ENCODE measurements around the gene TSHZ3.

Gene TSHZ3

GRCh38 chr19:31386806-31387205, 37.6 kb upstream of the TSHZ3 start:
- no peak overlapping the region for H3K27ac ChIP-seq
- TF ChIP-seq, protein P1, sequence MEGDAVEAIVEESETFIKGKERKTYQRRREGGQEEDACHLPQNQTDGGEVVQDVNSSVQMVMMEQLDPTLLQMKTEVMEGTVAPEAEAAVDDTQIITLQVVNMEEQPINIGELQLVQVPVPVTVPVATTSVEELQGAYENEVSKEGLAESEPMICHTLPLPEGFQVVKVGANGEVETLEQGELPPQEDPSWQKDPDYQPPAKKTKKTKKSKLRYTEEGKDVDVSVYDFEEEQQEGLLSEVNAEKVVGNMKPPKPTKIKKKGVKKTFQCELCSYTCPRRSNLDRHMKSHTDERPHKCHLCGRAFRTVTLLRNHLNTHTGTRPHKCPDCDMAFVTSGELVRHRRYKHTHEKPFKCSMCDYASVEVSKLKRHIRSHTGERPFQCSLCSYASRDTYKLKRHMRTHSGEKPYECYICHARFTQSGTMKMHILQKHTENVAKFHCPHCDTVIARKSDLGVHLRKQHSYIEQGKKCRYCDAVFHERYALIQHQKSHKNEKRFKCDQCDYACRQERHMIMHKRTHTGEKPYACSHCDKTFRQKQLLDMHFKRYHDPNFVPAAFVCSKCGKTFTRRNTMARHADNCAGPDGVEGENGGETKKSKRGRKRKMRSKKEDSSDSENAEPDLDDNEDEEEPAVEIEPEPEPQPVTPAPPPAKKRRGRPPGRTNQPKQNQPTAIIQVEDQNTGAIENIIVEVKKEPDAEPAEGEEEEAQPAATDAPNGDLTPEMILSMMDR (conservative IDR thresholded peaks at IDR 0.05) = no peak

DNA sequence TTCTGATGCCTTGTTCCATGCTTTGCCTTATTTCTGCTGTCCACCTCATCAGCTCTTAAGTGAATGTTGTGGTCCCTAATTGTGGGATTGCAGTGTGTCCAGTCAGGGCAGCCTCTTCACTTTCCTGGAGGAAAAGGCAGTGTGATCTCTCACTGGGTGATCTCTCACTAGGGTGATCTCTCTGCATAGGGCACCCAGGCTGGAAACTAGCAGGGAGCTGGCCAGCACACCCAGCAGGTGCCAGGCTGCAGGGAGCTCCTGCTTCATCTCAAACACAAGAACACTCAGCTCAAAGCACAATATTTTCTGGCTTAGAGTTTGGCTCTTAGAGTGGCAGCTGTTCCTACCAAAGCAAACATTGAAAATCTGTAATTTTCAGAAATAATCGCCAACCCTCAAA, 36.5 kb upstream of the TSHZ3 start:
- no peak overlapping the region for H3K27ac ChIP-seq
- TF ChIP-seq, protein P1 (conservative IDR thresholded peaks at IDR 0.05) = no peak

GRCh38 chr19:31383553-31383952, 34.3 kb upstream of the TSHZ3 start:
- H3K27ac ChIP-seq = no peak overlapping the region
- TF ChIP-seq, protein P1 (conservative IDR thresholded peaks at IDR 0.05) = no peak

- H3K27ac ChIP-seq = no peak overlapping the region
- TF ChIP-seq, protein P1 (conservative IDR thresholded peaks at IDR 0.05) = no peak
These were observed 31.6 kb upstream of the TSHZ3 start for GRCh38 chr19:31380854-31381253.

DNA sequence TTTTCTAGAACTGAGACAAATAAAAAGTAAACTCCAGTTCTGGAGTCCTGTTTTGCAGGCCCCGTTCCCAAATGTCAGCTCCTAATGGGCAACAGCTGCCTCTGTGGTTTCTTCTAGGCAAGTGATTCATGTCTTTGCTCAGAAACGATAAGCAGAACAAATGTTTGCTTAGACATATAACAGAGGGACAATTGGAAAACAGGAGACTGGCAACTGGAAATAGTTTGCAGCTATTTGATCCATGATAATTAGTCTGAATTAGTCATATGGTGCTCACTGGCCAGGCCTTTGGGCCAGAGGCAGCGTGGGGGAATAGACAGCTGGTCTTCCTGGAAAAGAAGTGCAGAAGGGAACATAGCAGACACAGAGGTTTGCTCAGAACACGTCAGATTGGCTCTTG, 29.2 kb upstream of the TSHZ3 start:
- H3K27ac ChIP-seq = peak overlapping the region; percentile 67
- TF ChIP-seq, protein P1 (conservative IDR thresholded peaks at IDR 0.05) = no peak

GRCh38 chr19:31377736-31378135, 28.5 kb upstream of the TSHZ3 start:
- H3K27ac ChIP-seq = peak overlapping the region; percentile 67
- TF ChIP-seq, protein P1 (conservative IDR thresholded peaks at IDR 0.05) = no peak

DNA sequence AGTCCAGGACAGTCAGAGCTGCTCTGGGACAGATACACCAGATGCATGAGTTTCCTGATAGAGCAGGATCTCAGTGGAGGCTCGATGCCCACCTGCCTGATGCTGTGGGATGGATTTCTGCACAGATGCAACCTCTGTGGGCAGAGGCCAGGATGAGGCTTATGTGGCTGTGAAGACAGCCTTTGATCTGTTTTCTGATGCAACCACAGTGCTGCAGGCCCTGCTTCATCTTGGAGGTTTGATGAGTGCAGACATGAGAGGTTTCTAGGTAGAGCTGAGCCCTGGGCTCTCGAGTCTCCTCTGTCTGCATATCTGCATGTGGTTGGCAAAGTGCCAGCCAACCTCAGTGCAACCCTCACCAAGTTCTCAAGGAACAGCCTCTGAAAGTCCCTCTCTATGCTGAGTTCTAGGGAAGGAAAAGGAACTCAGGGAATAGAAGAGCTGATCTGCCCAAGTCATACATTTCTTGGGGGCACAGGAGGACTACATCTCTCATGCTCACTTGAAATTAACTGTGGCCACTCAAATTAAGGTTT, 23.1 kb upstream of the TSHZ3 start:
- no peak overlapping the region for H3K27ac ChIP-seq
- TF ChIP-seq, protein P1 (conservative IDR thresholded peaks at IDR 0.05) = no peak
